H1 (cell line): ENCODE data around the gene LRP11. TPM values are rescaled to one million over a fixed set of nuclear protein-coding genes. Genes with fewer than 3 reads are reported as not detected.

Experiments
- CTCF ChIA-PET: fragments of 300-600 bp; sonication (Branson Sonifier 250); formaldehyde crosslinking; loops from one replicate; lab custom pipeline; 2021; ENCODE audit not compliant: partially characterized antibody; lab: Charles Lee
- POLR2A ChIA-PET: fragments of 300-600 bp; sonication (Branson Sonifier 250); formaldehyde crosslinking; loops from one replicate; lab custom pipeline; 2021; ENCODE audit warnings: inconsistent platforms; ENCODE audit not compliant: partially characterized antibody; lab: Charles Lee
- DNase-seq, 2 experiments: peaks; one replicate each; pipeline versions ENCODE4 v3.0.0 to v3.0.0-alpha.2; 2010 to 2022; ENCODE audit warnings: low spot score in 2 of 2, low read depth in 1 of 2, mixed read lengths in 1 of 2
- FAIRE-seq: peaks from 2 replicates; lab custom pipeline; 2011; peaks lifted over from hg19 to GRCh38; lab: Jason Lieb, UNC
- H2AFZ ChIP-seq: 2 replicates; pipeline ENCODE4 v1.8.1; 2012; ENCODE audit warnings: low read length, inconsistent platforms
- H2AK5ac ChIP-seq: 2 replicates; pipeline ENCODE4 v1.6.1; 2013; ENCODE audit warnings: low read depth, low read length
- H2BK120ac ChIP-seq: replicated peaks from 2 replicates; pipeline ENCODE3; 2013; ENCODE audit warnings: low read depth, low read length, inconsistent platforms
- H2BK12ac ChIP-seq: 2 replicates; pipeline ENCODE4 v1.6.1; 2013; ENCODE audit warnings: low read depth, low read length
- H2BK15ac ChIP-seq: 2 replicates; pipeline ENCODE4 v1.6.1; 2013; ENCODE audit warnings: low read length
- H2BK20ac ChIP-seq: 2 replicates; pipeline ENCODE4 v1.6.1; 2013; ENCODE audit warnings: low read length
- H2BK5ac ChIP-seq: 2 replicates; pipeline ENCODE4 v1.6.1; 2013; ENCODE audit warnings: low read depth, low read length
- H3K14ac ChIP-seq: 2 replicates; pipeline ENCODE4 v1.6.1; 2013; ENCODE audit warnings: inconsistent platforms; ENCODE audit not compliant: insufficient read length
- H3K18ac ChIP-seq: 2 replicates; pipeline ENCODE4 v1.6.1; 2013; ENCODE audit warnings: low read length; ENCODE audit errors: extremely low read depth
- H3K23ac ChIP-seq: 2 replicates; pipeline ENCODE4 v1.6.1; 2013; ENCODE audit warnings: inconsistent platforms; ENCODE audit not compliant: insufficient read length
- H3K23me2 ChIP-seq: 2 replicates; pipeline ENCODE4 v1.6.1; 2013; ENCODE audit warnings: low read depth, low read length
- H3K27ac ChIP-seq: 2 replicates; pipeline ENCODE4 v1.6.1; 2011; ENCODE audit warnings: low read depth, low read length, inconsistent platforms
- H3K27me3 ChIP-seq, 4 experiments: replicated peaks in 1 of 4; 1 replicate in 1 of 4; 2 replicates in 3 of 4; pipeline versions ENCODE4 v1.6.1 to v1.8.1; 2011 to 2013; ENCODE audit warnings: low read length in 3 of 4, mild to moderate bottlenecking in 3 of 4, inconsistent platforms in 2 of 4, mixed read lengths in 2 of 4, moderate library complexity in 1 of 4; ENCODE audit not compliant: control insufficient read depth in 3 of 4, insufficient read depth in 3 of 4; ENCODE audit errors: extremely low read depth in 1 of 4
- H3K36me3 ChIP-seq, 4 experiments: 2 replicates each; pipeline versions ENCODE4 v1.6.1 to v1.8.1; 2011 to 2013; ENCODE audit warnings: mild to moderate bottlenecking in 4 of 4, low read length in 3 of 4, moderate library complexity in 2 of 4, control low read depth in 1 of 4, inconsistent platforms in 1 of 4; ENCODE audit not compliant: insufficient read depth in 4 of 4, control insufficient read depth in 2 of 4
- H3K4ac ChIP-seq: replicated peaks from 2 replicates; pipeline ENCODE3; 2013; ENCODE audit warnings: low read length, low read depth, mixed read lengths, inconsistent platforms; ENCODE audit not compliant: insufficient read length
- H3K4me1 ChIP-seq, 4 experiments: replicated peaks in 1 of 4; 1 replicate in 1 of 4; 2 replicates in 3 of 4; pipeline versions ENCODE4 v1.6.1 to v1.8.1; 2011 to 2013; ENCODE audit warnings: low read length in 3 of 4, inconsistent platforms in 2 of 4, mixed read lengths in 1 of 4; ENCODE audit not compliant: insufficient read depth in 4 of 4, control insufficient read depth in 3 of 4
- H3K4me2 ChIP-seq, 2 experiments: 2 replicates each; pipeline versions ENCODE4 v1.6.1 to v1.8.1; 2011 to 2013; ENCODE audit warnings: low read depth in 2 of 2, low read length in 2 of 2, control low read depth in 1 of 2, inconsistent platforms in 1 of 2, mild to moderate bottlenecking in 1 of 2; ENCODE audit not compliant: insufficient read depth in 1 of 2
- H3K4me3 ChIP-seq, 4 experiments: fragments of 200-600, 300-600 bp in 1 of 4; sonication (generic), shearing (Covaris generic), sonication (Bioruptor Twin) in 1 of 4; 2 replicates each; pipeline versions ENCODE4 v1.5.1 to v1.8.1; 2011 to 2016; ENCODE audit warnings: low read length in 4 of 4, low read depth in 3 of 4, control low read depth in 2 of 4, inconsistent platforms in 2 of 4, mild to moderate bottlenecking in 2 of 4, mixed read lengths in 1 of 4, moderate library complexity in 1 of 4; ENCODE audit not compliant: insufficient read depth in 2 of 4; ENCODE audit errors: extremely low read depth in 1 of 4
- H3K56ac ChIP-seq: replicated peaks from 2 replicates; pipeline ENCODE3; 2013; ENCODE audit warnings: low read depth, mild to moderate bottlenecking, mixed read lengths, low read length, inconsistent platforms; ENCODE audit not compliant: insufficient read length
- H3K79me1 ChIP-seq: 2 replicates; pipeline ENCODE4 v1.6.1; 2013; ENCODE audit warnings: low read depth, low read length, control low read depth
- H3K79me2 ChIP-seq, 2 experiments: 2 replicates each; pipeline versions ENCODE4 v1.6.1 to v1.8.1; 2012 to 2013; ENCODE audit warnings: low read length in 2 of 2, mild to moderate bottlenecking in 2 of 2, inconsistent platforms in 1 of 2; ENCODE audit not compliant: insufficient read depth in 2 of 2, control insufficient read depth in 1 of 2
- H3K9ac ChIP-seq, 4 experiments: replicated peaks in 1 of 4; 1 replicate in 1 of 4; 2 replicates in 3 of 4; pipeline versions ENCODE4 v1.6.1 to v1.8.1; 2011 to 2013; ENCODE audit warnings: low read depth in 3 of 4, low read length in 3 of 4, control low read depth in 2 of 4, mild to moderate bottlenecking in 2 of 4, moderate library complexity in 2 of 4, inconsistent platforms in 1 of 4; ENCODE audit errors: extremely low read depth in 1 of 4
- H3K9me3 ChIP-seq, 2 experiments: 2 replicates each; pipeline versions ENCODE4 v1.6.1 to v1.8.1; 2012 to 2013; ENCODE audit warnings: mild to moderate bottlenecking in 2 of 2, moderate library complexity in 2 of 2, control low read depth in 1 of 2, inconsistent platforms in 1 of 2, low read depth in 1 of 2, low read length in 1 of 2, mixed read lengths in 1 of 2; ENCODE audit not compliant: insufficient read depth in 2 of 2
- H4K20me1 ChIP-seq, 2 experiments: replicated peaks in 1 of 2; 2 replicates each; pipeline versions ENCODE3 to v1.8.1; 2011 to 2013; ENCODE audit warnings: inconsistent platforms in 2 of 2, low read length in 2 of 2, mild to moderate bottlenecking in 1 of 2; ENCODE audit not compliant: insufficient read depth in 2 of 2, control insufficient read depth in 1 of 2
- H4K5ac ChIP-seq: 2 replicates; pipeline ENCODE4 v1.6.1; 2013; ENCODE audit warnings: low read length, low read depth, mixed read lengths, inconsistent platforms; ENCODE audit not compliant: insufficient read length
- H4K8ac ChIP-seq: 2 replicates; pipeline ENCODE4 v1.8.0; 2013; ENCODE audit warnings: mild to moderate bottlenecking, moderate library complexity, low read length, inconsistent platforms; ENCODE audit not compliant: insufficient read depth; ENCODE audit errors: extremely low read depth
- H4K91ac ChIP-seq: replicated peaks from 2 replicates; pipeline ENCODE3; 2013; ENCODE audit warnings: low read length, mixed read lengths, inconsistent platforms; ENCODE audit not compliant: insufficient read length
- GTF2F1 ChIP-seq: IDR thresholded peaks from 2 replicates; pipeline ENCODE4 v1.6.1; 2012; ENCODE audit warnings: low read depth, low read length, improper control_type of control experiment, borderline replicate concordance
- KDM1A ChIP-seq: fragments of 200-600, 300-600 bp; sonication (generic); IDR thresholded peaks from 2 replicates; pipeline ENCODE4 v1.7.1; 2016; ENCODE audit warnings: mild to moderate bottlenecking, low read length, borderline replicate concordance
- NRF1 ChIP-seq: IDR thresholded peaks from 2 replicates; pipeline ENCODE4 v1.6.1; 2011; ENCODE audit warnings: mild to moderate bottlenecking, low read depth, low read length, improper control_type of control experiment
- RNF2 ChIP-seq: fragments of 200-900, 300-1000 bp; sonication (generic); IDR thresholded peaks from 2 replicates; pipeline ENCODE4 v1.7.1; 2016; ENCODE audit warnings: borderline replicate concordance, low read depth, mild to moderate bottlenecking, antibody characterized with exemption, low read length; ENCODE audit not compliant: poor library complexity, severe bottlenecking; ENCODE audit errors: missing control alignments
- RXRA ChIP-seq: IDR thresholded peaks from 2 replicates; pipeline ENCODE4 v1.6.1; 2011; ENCODE audit warnings: low read depth, mild to moderate bottlenecking, low read length, moderate library complexity; ENCODE audit not compliant: insufficient read depth
- SUZ12 ChIP-seq: fragments of 200-600 bp; sonication (generic); IDR thresholded peaks from 2 replicates; pipeline ENCODE4 v1.6.1; 2012; ENCODE audit warnings: mild to moderate bottlenecking, inconsistent platforms, low read length, moderate library complexity, mixed read lengths
- WGBS, 2 experiments: shearing (Covaris generic) in 1 of 2; methylation state at CpG; one replicate each; pipeline versions ENCODE4 v1.1.6 to v1.1.7; 2013 to 2015; ENCODE audit warnings: low lambda C conversion rate in 2 of 2, mixed read lengths in 2 of 2, inconsistent platforms in 1 of 2, low coverage in 1 of 2, missing lambda C conversion rate in 1 of 2; ENCODE audit not compliant: insufficient replicate concordance in 2 of 2, insufficient coverage in 1 of 2, insufficient read length in 1 of 2; ENCODE audit errors: extremely low coverage in 1 of 2, missing lambda C conversion rate in 1 of 2; 5-methylcytosine and 5-hydroxymethylcytosine counted together
- polyA plus RNA-seq, 7 experiments: library from polyadenylated mRNA; depleted of rRNA in 3 of 7; stranded (reverse) in 5 of 7; unstranded in 2 of 7; fragments of >200 nt in 5 of 7; fragments of 200-250 nt in 2 of 7; gene quantifications; 1 replicate in 5 of 7; 2 replicates in 1 of 7; 4 replicates in 1 of 7; pipeline versions ENCODE4 v1.2.1 to v1.2.3, GENCODE V29; 2011 to 2013; ENCODE audit warnings: missing spikeins in 2 of 7, mixed read lengths in 2 of 7
- total RNA-seq: library from RNA; stranded (reverse); fragmentation: NEBNext Ultra II Directional; extraction: Animal tissue kit (Norgen Biotek cat#: 25700); gene quantifications from 2 replicates; pipeline ENCODE4 v1.2.1, GENCODE V29; 2021
- TF ChIP-seq, protein P1 (sequence below): IDR thresholded peaks from 2 replicates; pipeline ENCODE4 v1.6.1; 2011; ENCODE audit warnings: low read depth, mild to moderate bottlenecking, low read length; ENCODE audit not compliant: insufficient read depth

Gene LRP11
- total and polyA plus RNA-seq, 2 of the 8 experiments (the other 6 are each of a cell fraction or from before 2014, with no cell fraction given): 11.0 to 20.0 TPM

DNA sequence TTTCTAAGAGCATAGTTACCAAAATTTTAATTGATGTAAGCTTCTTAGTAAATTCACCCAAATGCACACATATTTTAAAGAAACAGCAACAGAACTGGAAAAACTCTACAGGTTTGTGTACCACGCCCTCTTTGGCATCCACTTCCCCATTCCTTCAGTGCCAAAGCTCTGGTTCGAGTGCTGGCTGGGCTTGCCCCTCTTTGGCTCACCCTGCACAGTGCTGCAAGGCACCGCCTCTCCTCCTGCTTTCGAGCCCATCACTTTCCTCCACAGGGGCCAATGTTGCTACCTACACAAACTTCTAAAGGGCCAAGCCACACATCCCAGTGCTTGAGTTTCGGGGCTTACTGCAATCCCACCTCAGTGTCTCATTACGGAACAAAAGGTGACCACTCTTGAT lies 9.6 kb downstream of the LRP11 start:
- 87% methylated on average over 6 of the region's 6 CpGs; no CpG with 5 or more reads in 1 of the 2 experiments for WGBS, 2 experiments
- Histone ChIP-seq H2BK20ac (no peak overlapping the region), H4K8ac (no peak overlapping the region), H2BK120ac (no peak overlapping the region), H2BK5ac (no peak overlapping the region), H3K18ac (no peak overlapping the region), H4K5ac (no peak overlapping the region), H3K4me1 (peaks cover 0 to 7% (median 0%) of the 10 kb centered on the region in 4 experiments; a peak in 4 of 7 replicates), H3K9ac (no peak overlapping the region), H3K23ac (no peak overlapping the region), H3K56ac (no peak overlapping the region), H3K79me2 (peaks cover 0 to 3% of the 10 kb centered on the region in 2 experiments; a peak in 1 of 4 replicates), H3K9me3 (no peaks in the 10 kb centered on the region), H3K27ac (no peak overlapping the region), H3K79me1 (no peaks in the 10 kb centered on the region), H4K20me1 (no peaks in the 10 kb centered on the region), H3K4ac (no peak overlapping the region), H2AK5ac (no peak overlapping the region), H4K91ac (no peak overlapping the region), H2BK15ac (no peak overlapping the region), H3K27me3 (no peaks in the 10 kb centered on the region), H2BK12ac (no peak overlapping the region), H3K23me2 (no peaks in the 10 kb centered on the region), H3K4me3 (no peak overlapping the region)
- FAIRE-seq: no peak
- CTCF ChIA-PET: interaction anchor here (0.7 to 6.2 kb wide), 8 partner anchors 10 to 68 kb away, joined by 3 to 34 read pairs (median 4); partner anchors contain the start of gene RAET1G
- no peak for DNase-seq
- POLR2A ChIA-PET: interaction anchor here (1.7 kb wide), 1 partner anchor 9 kb away, joined by 4 read pairs; no protein-coding TSS in a partner anchor
- TF ChIP-seq RNF2 (no peak), SUZ12 (no peak), NRF1 (no peak), RXRA (no peak), KDM1A (no peak), GTF2F1 (no peak)
- TF ChIP-seq, protein P1, sequence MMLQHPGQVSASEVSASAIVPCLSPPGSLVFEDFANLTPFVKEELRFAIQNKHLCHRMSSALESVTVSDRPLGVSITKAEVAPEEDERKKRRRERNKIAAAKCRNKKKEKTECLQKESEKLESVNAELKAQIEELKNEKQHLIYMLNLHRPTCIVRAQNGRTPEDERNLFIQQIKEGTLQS: no peak
- TF ChIP-seq, all 59 proteins: peak for 0
- Histone ChIP-seq H3K14ac (no peak overlapping the region), H3K4me2 (no peak overlapping the region), H3K36me3 (no peaks in the 10 kb centered on the region), H2AFZ (no peak overlapping the region)
